HepG2 (cell line): ENCODE data around the gene ZNF391. TPM values are rescaled to one million over a fixed set of nuclear protein-coding genes. Genes with fewer than 3 reads are reported as not detected.

Source experiments
- BRCA1 ChIP-seq: sonication (generic); formaldehyde crosslinking; IDR thresholded peaks from 2 replicates; pipeline ENCODE4 v1.4.0; 2020; ENCODE audit warnings: missing genetic modification reagents
- CC2D1A ChIP-seq: sonication (generic); formaldehyde crosslinking; IDR thresholded peaks from 2 replicates; pipeline ENCODE4 v1.8.1; 2023; ENCODE audit warnings: mild to moderate bottlenecking, missing genetic modification reagents
- CSRNP1 ChIP-seq: sonication (generic); formaldehyde crosslinking; IDR thresholded peaks from 2 replicates; pipeline ENCODE4 v1.8.1; 2023; ENCODE audit warnings: mild to moderate bottlenecking, missing genetic modification reagents
- ELK4 ChIP-seq: sonication (generic); formaldehyde crosslinking; IDR thresholded peaks from 2 replicates; pipeline ENCODE4 v1.9.0; 2021; ENCODE audit warnings: missing genetic modification reagents, borderline replicate concordance
- FOXO4 ChIP-seq: sonication (generic); formaldehyde crosslinking; conservative IDR thresholded peaks from 2 replicates; pipeline ENCODE4 v1.8.1; 2023; ENCODE audit warnings: missing genetic modification reagents
- GABPB1 ChIP-seq: IDR thresholded peaks from 2 replicates; pipeline ENCODE4 v1.6.1; 2016; ENCODE audit warnings: mild to moderate bottlenecking, missing genetic modification reagents, moderate library complexity, missing compliant biosample characterization
- HMG20B ChIP-seq: conservative IDR thresholded peaks from 2 replicates; pipeline ENCODE4 v1.6.1; 2016; ENCODE audit warnings: missing genetic modification reagents, missing compliant biosample characterization
- HOXA9 ChIP-seq: sonication (generic); formaldehyde crosslinking; IDR thresholded peaks from 2 replicates; pipeline ENCODE4 v1.8.1; 2022; ENCODE audit warnings: missing genetic modification reagents, mild to moderate bottlenecking, moderate library complexity, borderline replicate concordance
- KAT7 ChIP-seq: IDR thresholded peaks from 2 replicates; pipeline ENCODE4 v1.6.1; 2018; ENCODE audit warnings: borderline replicate concordance, missing compliant biosample characterization
- KLF9 ChIP-seq: IDR thresholded peaks from 2 replicates; pipeline ENCODE4 v1.6.1; 2016; ENCODE audit warnings: low read depth
- MEIS2 ChIP-seq: sonication (generic); formaldehyde crosslinking; IDR thresholded peaks from 2 replicates; pipeline ENCODE4 v1.9.0; 2021; ENCODE audit warnings: mild to moderate bottlenecking, missing genetic modification reagents
- PTBP1 ChIP-seq: fragments of 200-400 bp; formaldehyde crosslinking; IDR thresholded peaks from 2 replicates; pipeline ENCODE4 v1.6.1; 2018; ENCODE audit warnings: low read length, low read depth; ENCODE audit not compliant: poor library complexity, severe bottlenecking
- RBFOX2 ChIP-seq: fragments of 200-400 bp; formaldehyde crosslinking; IDR thresholded peaks from 2 replicates; pipeline ENCODE4 v1.6.1; 2017; ENCODE audit warnings: low read depth, mild to moderate bottlenecking, low read length
- RXRB ChIP-seq: IDR thresholded peaks from 2 replicates; pipeline ENCODE4 v1.6.1; 2016; ENCODE audit warnings: borderline replicate concordance, missing genetic modification reagents, missing compliant biosample characterization
- SSRP1 ChIP-seq: IDR thresholded peaks from 2 replicates; pipeline ENCODE4 v1.6.1; 2016; ENCODE audit warnings: control low read depth
- TARDBP ChIP-seq: sonication (generic); formaldehyde crosslinking; IDR thresholded peaks from 2 replicates; pipeline ENCODE4 v1.8.0; 2022; ENCODE audit warnings: mild to moderate bottlenecking, missing genetic modification reagents
- TCF7 ChIP-seq: sonication (generic); IDR thresholded peaks from 2 replicates; pipeline ENCODE4 v1.6.1; 2016; ENCODE audit warnings: antibody characterized with exemption, low read depth
- UBTF ChIP-seq: sonication (generic); formaldehyde crosslinking; IDR thresholded peaks from 2 replicates; pipeline ENCODE4 v1.4.0; 2020; ENCODE audit warnings: mild to moderate bottlenecking, missing genetic modification reagents
- ZMAT3 ChIP-seq: sonication (generic); formaldehyde crosslinking; conservative IDR thresholded peaks from 2 replicates; pipeline ENCODE4 v1.7.0; 2021; ENCODE audit warnings: missing genetic modification reagents
- ZNF180 ChIP-seq: sonication (generic); formaldehyde crosslinking; IDR thresholded peaks from 2 replicates; pipeline ENCODE4 v1.4.0; 2020; ENCODE audit warnings: low read depth, missing genetic modification reagents, borderline replicate concordance
- ZNF451 ChIP-seq: sonication (generic); formaldehyde crosslinking; IDR thresholded peaks from 2 replicates; pipeline ENCODE4 v1.5.0; 2020; ENCODE audit warnings: mild to moderate bottlenecking, missing genetic modification reagents
- ZNF788 ChIP-seq: sonication (generic); formaldehyde crosslinking; IDR thresholded peaks from 2 replicates; pipeline ENCODE4 v1.5.0; 2020; ENCODE audit warnings: mild to moderate bottlenecking, missing genetic modification reagents, borderline replicate concordance
- ZSCAN30 ChIP-seq: sonication (generic); formaldehyde crosslinking; IDR thresholded peaks from 2 replicates; pipeline ENCODE4 v1.5.0; 2020; ENCODE audit warnings: mild to moderate bottlenecking, missing genetic modification reagents
- polyA plus RNA-seq, 8 experiments: library from polyadenylated mRNA; depleted of rRNA in 3 of 8; stranded (reverse) in 7 of 8; unstranded in 1 of 8; fragments of >200 nt; fragmentation: Illumina TruSeq in 4 of 8; extraction: Trizol in 4 of 8; gene quantifications; 2 replicates each; pipeline versions ENCODE4 v1.2.1 to v1.2.3, GENCODE V29; 2011 to 2016; ENCODE audit warnings: low read depth in 4 of 8, missing spikeins in 1 of 8, mixed read lengths in 1 of 8; ENCODE audit not compliant: insufficient read depth in 1 of 8
- total RNA-seq, 5 experiments: library from RNA; depleted of rRNA; stranded (reverse); fragments of >200 nt; fragmentation: Illumina TruSeq; extraction: Trizol; gene quantifications; 2 replicates each; pipeline ENCODE4 v1.2.3, GENCODE V29; 2016; ENCODE audit warnings: low read depth in 1 of 5

ZNF391 gene
- total and polyA plus RNA-seq, 2 of the 13 experiments (the other 11 are each of a cell fraction or from before 2014, with no cell fraction given): 0.78 to 1.7 TPM

GRCh38 chr6:27388293-27389197 lies at the start of gene ZNF391 (continued):
- TF ChIP-seq ZNF451 (CRISPR knock-in tag) (no peak), UBTF (CRISPR knock-in tag) (peak; percentile 91), KAT7 (CRISPR knock-in tag) (peak; percentile 84), BRCA1 (CRISPR knock-in tag) (no peak), PTBP1 (no peak), ZSCAN30 (CRISPR knock-in tag) (no peak), GABPB1 (CRISPR knock-in tag) (peak; percentile 94), ZMAT3 (no peak; the same call in 1 of the 2 replicates), ZNF180 (CRISPR knock-in tag) (no peak; the same call in 1 of the 2 replicates), FOXO4 (CRISPR knock-in tag) (no peak; the same call in 1 of the 2 replicates), ZNF788 (CRISPR knock-in tag) (peak; percentile 94), RXRB (CRISPR knock-in tag) (peak; percentile 77), HMG20B (CRISPR knock-in tag) (no peak; the same call in 1 of the 2 replicates), MEIS2 (peak; percentile 47; the same call in 1 of the 2 replicates), CC2D1A (CRISPR knock-in tag) (peak; percentile 92; the same call in 1 of the 2 replicates), KLF9 (CRISPR knock-in tag) (no peak), TCF7 (no peak), TARDBP (CRISPR knock-in tag) (peak; percentile 95), HOXA9 (CRISPR knock-in tag) (no peak), ELK4 (CRISPR knock-in tag) (no peak), SSRP1 (CRISPR knock-in tag) (peak; percentile 74; the same call in 1 of the 2 replicates), CSRNP1 (CRISPR knock-in tag) (peak; percentile 94), RBFOX2 (peak; percentile 66; the same call in 1 of the 2 replicates)
